ENCODE results near the gene ITGBL1. TPM values are rescaled to one million over a fixed set of nuclear protein-coding genes. Genes with fewer than 3 reads are reported as not detected.
A peak's percentile ranks its signal among the peaks of the same experiment; 100 is the strongest.

Gene ITGBL1
- total and polyA plus RNA-seq, 2 of the 4 experiments (the other 2 are of a cell fraction): 22.2 to 24.2 TPM

- Histone ChIP-seq H3K4me3 (ENCODE audit: insufficient read depth, low read depth, low read length) (no peak overlapping the region), H3K23ac (ENCODE audit: low read depth, low read length) (no peak overlapping the region), H4K91ac (ENCODE audit: insufficient read depth, low read depth, low read length) (no peak overlapping the region), H3K9me3 (ENCODE audit: control insufficient read depth, insufficient read depth, low read length) (no peaks in the 10 kb centered on the region), H4K8ac (ENCODE audit: low read depth in 2 of 2, low read length in 2 of 2) (no peak overlapping the region), H3K4ac (ENCODE audit: low read depth, low read length) (no peak overlapping the region), H3K79me1 (ENCODE audit: low read depth in 1 of 2, low read length in 2 of 2) (no peaks in the 10 kb centered on the region), H2BK15ac (ENCODE audit: low read depth, low read length) (no peak overlapping the region), H2AFZ (replicated peaks; ENCODE audit: low read length, poor library complexity) (no peak overlapping the region), H3K27me3 (ENCODE audit: control insufficient read depth, insufficient read depth, low read length) (no peaks in the 10 kb centered on the region), H4K5ac (ENCODE audit: low read depth, low read length) (no peak overlapping the region), H2BK5ac (ENCODE audit: low read depth, low read length, poor library complexity, severe bottlenecking) (no peak overlapping the region), H3K18ac (ENCODE audit: low read depth, low read length) (no peak overlapping the region), H2BK20ac (ENCODE audit: low read depth, low read length) (no peak overlapping the region), H3K56ac (ENCODE audit: extremely low read depth, insufficient read depth, low read length) (no peak overlapping the region), H3K36me3 (ENCODE audit: control insufficient read depth, insufficient read depth, low read length) (no peaks in the 10 kb centered on the region), H2BK120ac (ENCODE audit: low read depth, low read length) (no peak overlapping the region), H3K27ac (ENCODE audit: insufficient read depth, low read length) (no peak overlapping the region), H4K20me1 (ENCODE audit: insufficient read depth, low read length) (no peaks in the 10 kb centered on the region), H3K4me1 (ENCODE audit: control insufficient read depth, insufficient read depth, low read length) (no peaks in the 10 kb centered on the region), H3K14ac (replicated peaks; ENCODE audit: low read depth, low read length) (no peak overlapping the region), H3K9ac (ENCODE audit: low read depth, low read length) (no peak overlapping the region), H2AK5ac (ENCODE audit: low read depth, low read length) (no peak overlapping the region), H3K4me2 (ENCODE audit: low read depth, low read length) (no peak overlapping the region), H3K9me1 (ENCODE audit: insufficient read depth, low read length) (no peaks in the 10 kb centered on the region), H2AK9ac (replicated peaks; ENCODE audit: low read depth, low read length, poor library complexity) (no peak overlapping the region)
- TF ChIP-seq SMC3 (IDR thresholded peaks at IDR 0.05; ENCODE audit: low read depth, low read length) (no peak), RFX5 (IDR thresholded peaks at IDR 0.05; ENCODE audit: low read depth, low read length) (no peak), MAZ (IDR thresholded peaks at IDR 0.05; ENCODE audit: borderline replicate concordance, low read depth, low read length) (no peak), POLR2A (IDR thresholded peaks at IDR 0.05; ENCODE audit: low read depth, low read length) (no peak), CEBPB (IDR thresholded peaks at IDR 0.05; ENCODE audit: low read depth, low read length) (peak; percentile 58), CHD1 (IDR thresholded peaks at IDR 0.05; ENCODE audit: low read depth, low read length) (no peak)
- in situ Hi-C loops (cut with MboI; ENCODE audit: low sequenced_read_pairs): no loop called here
- ChIA-PET CTCF (no interaction called here), POLR2A (ENCODE audit: unreplicated experiment) (no interaction called here)
- ATAC-seq (ENCODE audit: low read depth) (no peak), DNase-seq (no peak)
- intact Hi-C loops (cut with micrococcal nuclease): no loop called here
- dilution Hi-C loops (cut with HindIII; ENCODE audit: low sequenced_read_pairs, unreplicated experiment): no loop called here
- WGBS, 2 experiments (ENCODE audit: extremely low coverage in 2 of 2, insufficient read length in 1 of 2): no CpG with 5 or more reads among the region's 4 CpGs
- no TSS peak for BruUV-seq (replicated peaks)
Measured at GRCh38 chr13:101695870-101696516, 243.5 kb downstream of the ITGBL1 start.

All from IMR-90 (cell line).